A673 (cell line): ENCODE results near the gene ASB6. TPM values are rescaled to one million over a fixed set of nuclear protein-coding genes. Genes with fewer than 3 reads are reported as not detected.

Source experiments
- BruUV-seq: library from RNA; stranded (reverse); fragments of 400-500 nt; replicated peaks from 2 replicates; lab custom pipeline; 2021; lab: Mats Ljungman, UMichigan
- CTCF ChIA-PET: fragments of 300-600 bp; sonication (Branson Sonifier 250); formaldehyde crosslinking; loops from one replicate; lab custom pipeline; 2022; ENCODE audit warnings: antibody characterized with exemption; lab: Charles Lee
- POLR2A ChIA-PET: fragments of 300-600 bp; sonication (Branson Sonifier 250); formaldehyde crosslinking; loops from one replicate; lab custom pipeline; 2022; ENCODE audit warnings: antibody characterized with exemption; ENCODE audit not compliant: low non-redundant PET; lab: Charles Lee
- DNase-seq: peaks from one replicate; pipeline ENCODE4 v3.0.0-alpha.2; 2015; ENCODE audit warnings: low spot score
- H3K27ac ChIP-seq: fragments of 200-600 bp; sonication (generic); 2 replicates; pipeline ENCODE4 v1.5.1; 2016; ENCODE audit warnings: mixed run types, low read depth, mild to moderate bottlenecking, mixed read lengths, antibody characterized with exemption, low read length; ENCODE audit not compliant: poor library complexity, severe bottlenecking
- H3K27me3 ChIP-seq: fragments of 200-600 bp; sonication (generic); replicated peaks from 2 replicates; pipeline ENCODE4 v1.6.1; 2017; ENCODE audit warnings: mixed run types, low read depth, mild to moderate bottlenecking, mixed read lengths, antibody characterized with exemption, low read length; ENCODE audit not compliant: insufficient read depth, poor library complexity
- H3K36me3 ChIP-seq: fragments of 200-600 bp; sonication (generic); 2 replicates; pipeline ENCODE4 v1.6.1; 2016; ENCODE audit warnings: mixed run types, mild to moderate bottlenecking, mixed read lengths, antibody characterized with exemption, low read length; ENCODE audit not compliant: insufficient read depth, poor library complexity, severe bottlenecking
- H3K4me1 ChIP-seq: fragments of 200-600 bp; sonication (generic); 2 replicates; pipeline ENCODE4 v1.6.1; 2017; ENCODE audit warnings: mixed run types, mild to moderate bottlenecking, mixed read lengths, antibody characterized with exemption, low read length; ENCODE audit not compliant: insufficient read depth, poor library complexity, severe bottlenecking
- H3K4me3 ChIP-seq: fragments of 200-600 bp; sonication (generic); 2 replicates; pipeline ENCODE4 v1.5.1; 2016; ENCODE audit warnings: low read depth, mixed run types, mild to moderate bottlenecking, mixed read lengths, low read length; ENCODE audit not compliant: poor library complexity, severe bottlenecking
- H3K9me3 ChIP-seq: fragments of 200-600 bp; sonication (generic); 2 replicates; pipeline ENCODE4 v1.6.1; 2016; ENCODE audit warnings: mixed run types, low read depth, mild to moderate bottlenecking, mixed read lengths, antibody characterized with exemption, low read length; ENCODE audit not compliant: poor library complexity, severe bottlenecking
- EZH2 ChIP-seq: fragments of 200-600 bp; sonication (generic); IDR thresholded peaks from 2 replicates; pipeline ENCODE4 v1.6.1; 2017; ENCODE audit warnings: borderline replicate concordance, low read depth, mild to moderate bottlenecking, mixed read lengths, antibody characterized with exemption, low read length; ENCODE audit not compliant: poor library complexity, severe bottlenecking
- intact Hi-C: fragments of 100-400 bp; cut with micrococcal nuclease; formaldehyde crosslinking; loops from one replicate; pipeline ENCODE4 v1.10.0; 2022; ENCODE audit not compliant: unreplicated experiment
- total RNA-seq: library from RNA; stranded (reverse); gene quantifications from 2 replicates; pipeline ENCODE4 v1.2.3, GENCODE V29; 2021
- TF ChIP-seq, protein P1 (sequence below): fragments of 300-800, 200-600 bp; sonication (generic); conservative IDR thresholded peaks from 2 replicates; pipeline ENCODE4 v1.5.1; 2017; ENCODE audit warnings: low read depth, mild to moderate bottlenecking, antibody characterized with exemption, low read length, moderate library complexity, mixed read lengths

Gene ASB6
- total RNA-seq, 1 experiment from 2014 or later = 36.5 TPM

DNA sequence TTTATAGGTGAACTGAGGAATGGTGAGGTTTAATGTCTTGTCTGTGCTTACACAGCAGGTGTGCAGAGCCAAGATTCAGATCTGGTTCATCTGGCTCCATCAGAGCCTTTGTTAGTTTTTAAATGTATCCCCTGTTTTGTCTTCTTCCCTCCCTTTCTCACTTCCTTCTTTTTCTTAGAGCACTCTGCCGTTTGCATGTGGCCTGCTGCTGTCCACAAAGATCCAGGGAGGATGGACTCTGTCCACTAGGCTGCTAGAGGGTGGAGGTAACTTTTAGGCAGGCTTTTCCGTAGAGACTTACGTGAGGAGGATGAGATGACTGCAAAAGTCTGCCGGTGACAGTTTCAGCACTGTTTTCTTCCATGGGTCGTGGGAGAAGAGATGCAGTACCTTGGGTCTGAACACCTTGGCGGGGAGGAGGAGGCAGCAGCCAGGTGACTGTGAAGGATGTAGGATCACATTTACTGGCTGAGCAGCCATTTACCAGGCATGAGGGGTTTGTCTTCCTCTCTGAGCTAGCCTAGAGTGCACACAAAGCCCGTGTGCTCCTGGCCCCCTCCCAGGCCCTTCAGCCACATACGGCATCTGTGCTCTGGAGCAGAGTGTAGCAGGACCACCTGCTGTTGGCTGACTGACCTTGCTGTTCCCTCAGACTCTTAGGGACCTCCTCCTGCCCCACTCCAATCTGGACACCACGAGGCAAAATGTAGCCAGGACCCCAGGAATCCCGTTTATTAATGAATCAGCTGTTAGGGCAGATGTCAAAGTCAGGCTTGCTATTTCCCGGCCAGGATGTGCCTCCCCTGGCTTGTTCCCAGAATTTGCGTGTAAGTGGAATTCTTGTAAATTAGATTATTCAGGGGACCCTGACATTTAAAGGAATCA is 14.2 kb downstream of the ASB6 start:
- Histone ChIP-seq H3K27ac (peak overlapping the region; percentile 98), H3K4me3 (peak overlapping the region; percentile 97), H3K4me1 (peaks cover 40% of the 10 kb centered on the region), H3K27me3 (no peaks in the 10 kb centered on the region), H3K36me3 (peaks cover 3% of the 10 kb centered on the region), H3K9me3 (no peaks in the 10 kb centered on the region)
- TF ChIP-seq, protein P1, sequence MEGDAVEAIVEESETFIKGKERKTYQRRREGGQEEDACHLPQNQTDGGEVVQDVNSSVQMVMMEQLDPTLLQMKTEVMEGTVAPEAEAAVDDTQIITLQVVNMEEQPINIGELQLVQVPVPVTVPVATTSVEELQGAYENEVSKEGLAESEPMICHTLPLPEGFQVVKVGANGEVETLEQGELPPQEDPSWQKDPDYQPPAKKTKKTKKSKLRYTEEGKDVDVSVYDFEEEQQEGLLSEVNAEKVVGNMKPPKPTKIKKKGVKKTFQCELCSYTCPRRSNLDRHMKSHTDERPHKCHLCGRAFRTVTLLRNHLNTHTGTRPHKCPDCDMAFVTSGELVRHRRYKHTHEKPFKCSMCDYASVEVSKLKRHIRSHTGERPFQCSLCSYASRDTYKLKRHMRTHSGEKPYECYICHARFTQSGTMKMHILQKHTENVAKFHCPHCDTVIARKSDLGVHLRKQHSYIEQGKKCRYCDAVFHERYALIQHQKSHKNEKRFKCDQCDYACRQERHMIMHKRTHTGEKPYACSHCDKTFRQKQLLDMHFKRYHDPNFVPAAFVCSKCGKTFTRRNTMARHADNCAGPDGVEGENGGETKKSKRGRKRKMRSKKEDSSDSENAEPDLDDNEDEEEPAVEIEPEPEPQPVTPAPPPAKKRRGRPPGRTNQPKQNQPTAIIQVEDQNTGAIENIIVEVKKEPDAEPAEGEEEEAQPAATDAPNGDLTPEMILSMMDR = no peak
- no peak for TF ChIP-seq EZH2
- DNase-seq = peak; percentile 37
- POLR2A ChIA-PET = interaction anchor here (0.6 kb wide), 1 partner anchor 110 kb away, joined by 5 read pairs; no protein-coding TSS in a partner anchor
- intact Hi-C loops = loop anchor here (5.0 kb wide), 1 partner anchor 165 kb away; no protein-coding TSS in a partner anchor
- no TSS peak for BruUV-seq
- CTCF ChIA-PET = interaction anchor here (0.7 to 5.3 kb wide), 3 partner anchors 12 to 496 kb away, joined by 3 to 40 read pairs (median 3); no protein-coding TSS in a partner anchor

DNA sequence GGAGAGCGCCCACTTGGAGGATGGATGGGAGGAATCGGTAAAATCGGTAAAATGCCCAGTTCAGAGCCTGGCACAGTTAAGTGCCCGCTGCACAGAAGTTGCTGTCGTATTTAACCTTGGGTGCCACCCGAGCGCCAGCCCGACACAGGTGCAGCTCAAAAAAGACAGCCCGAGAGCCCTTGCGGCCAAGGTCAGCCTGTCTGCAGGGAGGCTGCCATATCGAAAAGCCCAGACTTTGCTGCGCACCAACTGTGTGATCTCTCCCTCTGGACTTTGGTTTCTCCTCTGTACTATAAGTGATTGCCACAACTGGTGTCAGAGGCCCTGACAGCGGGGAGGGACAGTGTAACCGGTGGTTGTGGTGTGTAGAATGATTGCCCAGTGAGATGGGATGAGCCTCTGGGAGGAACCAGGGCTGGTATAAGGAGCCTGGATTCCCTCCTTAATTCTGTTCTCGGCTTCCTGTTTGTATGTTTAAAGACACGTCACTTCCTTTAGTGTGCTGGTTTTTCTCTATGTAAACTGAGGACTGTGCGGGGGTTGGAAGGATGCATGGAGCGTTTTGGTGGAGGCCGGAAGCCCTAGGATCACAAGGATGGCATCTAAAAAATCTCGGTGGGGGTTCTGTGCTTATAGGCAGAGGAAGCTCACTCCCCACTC is 15.2 kb downstream of the ASB6 start:
- H3K27ac ChIP-seq = peak overlapping the region; percentile 98
- no peaks in the 10 kb centered on the region for H3K27me3 ChIP-seq
- H3K4me3 ChIP-seq = peak overlapping the region; percentile 97
- peaks cover 40% of the 10 kb centered on the region for H3K4me1 ChIP-seq
- intact Hi-C loops = loop anchor here (5.0 kb wide), 1 partner anchor 166 kb away; no protein-coding TSS in a partner anchor
- H3K36me3 ChIP-seq = no peaks in the 10 kb centered on the region
- peak; percentile 71 for DNase-seq
- ChIA-PET CTCF (interaction anchor here (0.7 to 5.3 kb wide), 4 partner anchors 13 to 495 kb away, joined by 3 to 40 read pairs (median 4); no protein-coding TSS in a partner anchor), POLR2A (no interaction called here)
- no TSS peak for BruUV-seq
- TF ChIP-seq, protein P1 = no peak
- no peak for TF ChIP-seq EZH2
- H3K9me3 ChIP-seq = no peaks in the 10 kb centered on the region

DNA sequence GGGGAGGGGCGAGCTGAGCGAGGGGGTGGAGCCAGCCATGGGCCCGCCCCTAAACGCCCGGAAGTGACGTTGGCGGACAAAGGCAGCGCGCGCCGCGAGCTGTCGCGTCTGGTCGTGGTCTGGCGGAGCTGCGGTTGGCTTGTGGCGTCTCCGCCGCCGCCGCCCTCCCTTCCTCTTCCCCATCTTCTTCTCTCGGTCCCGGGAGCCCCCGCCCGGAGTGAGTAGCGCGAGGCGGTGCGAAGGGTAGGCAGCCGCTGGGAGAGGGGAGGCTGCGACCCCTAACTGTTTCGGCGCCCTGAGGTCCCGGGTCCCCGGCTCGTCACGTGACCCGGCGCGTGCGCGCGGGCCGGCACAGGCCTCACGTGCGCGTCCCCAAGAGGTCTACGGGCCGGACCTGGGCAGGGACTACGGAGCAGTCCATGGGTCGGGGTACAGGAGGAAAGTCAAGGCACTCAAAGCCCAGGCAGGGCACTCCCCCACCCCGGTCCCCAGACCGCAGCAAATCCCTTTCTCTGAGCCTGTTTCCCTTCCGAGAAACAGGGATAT is 15.8 kb downstream of the ASB6 start, which contains the start of gene NTMT1:
TSS of gene NTMT1 (plus strand) at position 85 of the 546 bp plus-strand sequence. CDS start 6,541 bp downstream, outside the sequence.
- ChIA-PET CTCF (interaction anchor here (0.6 to 5.3 kb wide), 6 partner anchors 29 to 494 kb away, joined by 3 to 40 read pairs (median 4); partner anchors contain the start of gene PTGES), POLR2A (no interaction called here)
- Histone ChIP-seq H3K9me3 (no peaks in the 10 kb centered on the region), H3K27ac (peak within 1 kb of the TSS; percentile 98), H3K27me3 (no peaks in the 10 kb centered on the region), H3K4me3 (peak within 1 kb of the TSS; percentile 97), H3K4me1 (peaks cover 39% of the 10 kb centered on the region), H3K36me3 (no peaks in the 10 kb centered on the region)
- TF ChIP-seq, protein P1 = no peak
- no peak for TF ChIP-seq EZH2
- peak; percentile 88 for DNase-seq
- intact Hi-C loops = loop anchor here (5.0 kb wide), 1 partner anchor 166 kb away; no protein-coding TSS in a partner anchor
- BruUV-seq = no TSS peak
